ENCODE results near the gene PDGFC. TPM values are rescaled to one million over a fixed set of nuclear protein-coding genes. Genes with fewer than 3 reads are reported as not detected.

Gene PDGFC
- total and polyA plus RNA-seq, 2 of the 13 experiments (the other 11 are each of a cell fraction or from before 2014, with no cell fraction given): 4.6 to 9.1 TPM

DNA sequence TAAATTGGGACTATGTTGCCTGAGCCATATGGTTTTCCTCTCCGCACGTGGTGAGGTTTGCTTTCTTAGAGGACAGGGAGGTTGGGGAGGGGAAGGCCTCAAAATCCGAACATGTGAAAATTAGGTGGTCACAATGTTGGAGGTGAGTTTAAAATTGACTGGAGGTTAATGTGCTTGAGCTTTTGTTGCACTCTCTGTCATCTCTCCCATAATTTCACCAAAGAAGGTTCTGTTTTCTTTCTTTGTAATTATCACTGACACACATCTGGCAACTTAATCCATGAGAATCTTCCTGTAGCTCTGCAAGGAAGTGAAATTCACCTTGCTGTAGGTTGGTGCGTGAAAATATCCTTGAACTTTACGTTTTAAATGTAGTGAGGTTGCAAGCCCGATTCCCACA is 225.5 kb downstream of the PDGFC start:
- CTCF ChIA-PET (ENCODE audit: low intra/inter-chr PET ratio, low total read pairs): no interaction called here
- Histone ChIP-seq H3K36me3 (replicated peaks in 1 of 2; ENCODE audit: control insufficient read depth in 1 of 2, insufficient read depth in 2 of 2, low read length in 2 of 2) (no peaks in the 10 kb centered on the region), H3K79me2 (ENCODE audit: insufficient read depth, low read length) (no peaks in the 10 kb centered on the region), H2AFZ (ENCODE audit: low read length) (no peak overlapping the region), H3K4me3 (replicated peaks in 1 of 3; ENCODE audit: insufficient read depth in 1 of 3, low read depth in 2 of 3, low read length in 3 of 3) (no peak overlapping the region), H3K27ac (ENCODE audit: extremely low read length, insufficient read depth, low read length) (no peak overlapping the region), H3K9ac (ENCODE audit: insufficient read depth, low read depth, low read length) (no peak overlapping the region), H3K4me1 (ENCODE audit: insufficient read depth, low read length) (no peaks in the 10 kb centered on the region), H3K4me2 (ENCODE audit: low read depth, low read length) (no peak overlapping the region), H3K27me3 (ENCODE audit: control insufficient read depth in 1 of 2, insufficient read depth in 2 of 2, low read length in 2 of 2) (no peaks in the 10 kb centered on the region), H4K20me1 (ENCODE audit: insufficient read depth, low read length) (no peaks in the 10 kb centered on the region), H3K9me3 (ENCODE audit: low read length) (no peaks in the 10 kb centered on the region)
- POLR2A ChIA-PET: no interaction called here
- no peak for TF ChIP-seq CENPX (CRISPR knock-in tag; IDR thresholded peaks at IDR 0.05)
- no peak for TF ChIP-seq HNF4G (IDR thresholded peaks at IDR 0.05; ENCODE audit: borderline replicate concordance, low read depth, low read length)
- no peak for TF ChIP-seq HNF4G (CRISPR knock-in tag; IDR thresholded peaks at IDR 0.05; ENCODE audit: borderline replicate concordance, low read depth)
- no peak for TF ChIP-seq WIZ (CRISPR knock-in tag; IDR thresholded peaks at IDR 0.05)
- TF ChIP-seq, protein P1, sequence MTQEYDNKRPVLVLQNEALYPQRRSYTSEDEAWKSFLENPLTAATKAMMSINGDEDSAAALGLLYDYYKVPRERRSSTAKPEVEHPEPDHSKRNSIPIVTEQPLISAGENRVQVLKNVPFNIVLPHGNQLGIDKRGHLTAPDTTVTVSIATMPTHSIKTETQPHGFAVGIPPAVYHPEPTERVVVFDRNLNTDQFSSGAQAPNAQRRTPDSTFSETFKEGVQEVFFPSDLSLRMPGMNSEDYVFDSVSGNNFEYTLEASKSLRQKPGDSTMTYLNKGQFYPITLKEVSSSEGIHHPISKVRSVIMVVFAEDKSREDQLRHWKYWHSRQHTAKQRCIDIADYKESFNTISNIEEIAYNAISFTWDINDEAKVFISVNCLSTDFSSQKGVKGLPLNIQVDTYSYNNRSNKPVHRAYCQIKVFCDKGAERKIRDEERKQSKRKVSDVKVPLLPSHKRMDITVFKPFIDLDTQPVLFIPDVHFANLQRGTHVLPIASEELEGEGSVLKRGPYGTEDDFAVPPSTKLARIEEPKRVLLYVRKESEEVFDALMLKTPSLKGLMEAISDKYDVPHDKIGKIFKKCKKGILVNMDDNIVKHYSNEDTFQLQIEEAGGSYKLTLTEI (CRISPR knock-in tag; conservative IDR thresholded peaks at IDR 0.05): no peak
- no peak for FAIRE-seq
- DNase-seq (ENCODE audit: low spot score): no peak
- no peak for ATAC-seq
- no TSS peak for BruUV-seq (replicated peaks)
- WGBS (ENCODE audit: low lambda C conversion rate): 31% methylated on average over 6 of the region's 6 CpGs
- intact Hi-C loops (cut with micrococcal nuclease; ENCODE audit: unreplicated experiment): no loop called here
- in situ Hi-C loops (cut with HindIII; ENCODE audit: extremely low pct_ligation_motif_present, low pct_unique_long_range_greater_than_20kb): no loop called here

DNA sequence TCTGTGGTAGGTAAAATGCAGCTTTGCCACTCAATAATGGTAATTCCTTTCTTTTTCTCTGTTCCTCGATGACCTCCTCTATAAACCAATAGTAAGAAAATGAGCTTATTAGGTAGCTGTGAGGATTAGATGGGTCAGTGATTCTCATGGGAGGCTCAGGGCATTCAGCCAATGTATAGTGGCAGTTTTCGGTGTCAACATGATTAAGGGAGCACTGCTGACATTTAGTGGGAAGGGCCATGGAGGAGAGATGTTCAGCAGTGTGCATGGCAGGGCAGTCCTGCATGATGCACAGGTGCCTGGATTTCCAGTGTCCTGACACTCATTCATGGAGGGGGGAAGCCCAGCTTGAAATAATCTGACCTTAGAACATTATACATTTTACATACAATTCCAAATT is 232.8 kb downstream of the PDGFC start:
- ChIA-PET POLR2A (no interaction called here), CTCF (ENCODE audit: low intra/inter-chr PET ratio, low total read pairs) (no interaction called here)
- no peak for ATAC-seq
- no peak overlapping the region for H3K27ac ChIP-seq (ENCODE audit: extremely low read length, insufficient read depth, low read length)
- H3K9me3 ChIP-seq (ENCODE audit: low read length): peaks cover 1% of the 10 kb centered on the region; the same call in 1 of the 2 replicates
- no peak overlapping the region for H3K9ac ChIP-seq (ENCODE audit: insufficient read depth, low read depth, low read length)
- H2AFZ ChIP-seq (ENCODE audit: low read length): no peak overlapping the region
- in situ Hi-C loops (cut with HindIII; ENCODE audit: extremely low pct_ligation_motif_present, low pct_unique_long_range_greater_than_20kb) (no loop called here), intact Hi-C loops (cut with micrococcal nuclease; ENCODE audit: unreplicated experiment) (no loop called here)
- H4K20me1 ChIP-seq (ENCODE audit: insufficient read depth, low read length): no peaks in the 10 kb centered on the region
- no peaks in the 10 kb centered on the region for H3K79me2 ChIP-seq (ENCODE audit: insufficient read depth, low read length)
- DNase-seq (ENCODE audit: low spot score): no peak
- FAIRE-seq: no peak
- H3K27me3 ChIP-seq (ENCODE audit: control insufficient read depth in 1 of 2, insufficient read depth in 2 of 2, low read length in 2 of 2): no peaks in the 10 kb centered on the region
- no peaks in the 10 kb centered on the region for H3K36me3 ChIP-seq (replicated peaks in 1 of 2; ENCODE audit: control insufficient read depth in 1 of 2, insufficient read depth in 2 of 2, low read length in 2 of 2)
- no peak overlapping the region for H3K4me2 ChIP-seq (ENCODE audit: low read depth, low read length)
- 0% methylated on average over 2 of the region's 2 CpGs for WGBS (ENCODE audit: low lambda C conversion rate)
- H3K4me3 ChIP-seq (replicated peaks in 1 of 3; ENCODE audit: insufficient read depth in 1 of 3, low read depth in 2 of 3, low read length in 3 of 3): no peak overlapping the region
- no TSS peak for BruUV-seq (replicated peaks)
- no peaks in the 10 kb centered on the region for H3K4me1 ChIP-seq (ENCODE audit: insufficient read depth, low read length)
- TF ChIP-seq CHD2 (IDR thresholded peaks at IDR 0.05; ENCODE audit: low read depth, low read length) (no peak), AKNA (CRISPR knock-in tag; IDR thresholded peaks at IDR 0.05; ENCODE audit: borderline replicate concordance) (no peak), ADNP (CRISPR knock-in tag; IDR thresholded peaks at IDR 0.05) (no peak), CCAR2 (optimal IDR thresholded peaks at IDR 0.05; ENCODE audit: low read depth, low read length) (no peak), CREM (IDR thresholded peaks at IDR 0.05) (no peak), CREM (CRISPR knock-in tag; IDR thresholded peaks at IDR 0.05) (no peak)
- TF ChIP-seq, protein P2, sequence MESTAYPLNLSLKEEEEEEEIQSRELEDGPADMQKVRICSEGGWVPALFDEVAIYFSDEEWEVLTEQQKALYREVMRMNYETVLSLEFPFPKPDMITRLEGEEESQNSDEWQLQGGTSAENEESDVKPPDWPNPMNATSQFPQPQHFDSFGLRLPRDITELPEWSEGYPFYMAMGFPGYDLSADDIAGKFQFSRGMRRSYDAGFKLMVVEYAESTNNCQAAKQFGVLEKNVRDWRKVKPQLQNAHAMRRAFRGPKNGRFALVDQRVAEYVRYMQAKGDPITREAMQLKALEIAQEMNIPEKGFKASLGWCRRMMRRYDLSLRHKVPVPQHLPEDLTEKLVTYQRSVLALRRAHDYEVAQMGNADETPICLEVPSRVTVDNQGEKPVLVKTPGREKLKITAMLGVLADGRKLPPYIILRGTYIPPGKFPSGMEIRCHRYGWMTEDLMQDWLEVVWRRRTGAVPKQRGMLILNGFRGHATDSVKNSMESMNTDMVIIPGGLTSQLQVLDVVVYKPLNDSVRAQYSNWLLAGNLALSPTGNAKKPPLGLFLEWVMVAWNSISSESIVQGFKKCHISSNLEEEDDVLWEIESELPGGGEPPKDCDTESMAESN (CRISPR knock-in tag; conservative IDR thresholded peaks at IDR 0.05): no peak

Data from HepG2 (cell line).